Neural cell (in vitro differentiated cells): Measurements from ENCODE around the gene PLPPR5. TPM values are rescaled to one million over a fixed set of nuclear protein-coding genes. Genes with fewer than 3 reads are reported as not detected.

Experiments
- H2AFZ ChIP-seq: fragments of 200-600, 300-800 bp; sonication (generic), shearing (Covaris generic); 2 replicates; pipeline ENCODE4 v1.6.0; 2014; ENCODE audit warnings: low read depth, mild to moderate bottlenecking, antibody characterized with exemption, low read length, moderate library complexity
- H3F3A ChIP-seq: fragments of 200-600 bp; shearing (Covaris generic); 2 replicates; pipeline ENCODE4 v1.6.1; 2016; ENCODE audit warnings: mild to moderate bottlenecking, moderate library complexity, mixed read lengths, antibody characterized with exemption, low read length; ENCODE audit not compliant: insufficient read depth, poor library complexity, severe bottlenecking
- H3K27ac ChIP-seq: fragments of 200-600, 300-800 bp; sonication (generic), shearing (Covaris generic); 2 replicates; pipeline ENCODE4 v1.5.1; 2014; ENCODE audit warnings: mild to moderate bottlenecking, low read length, moderate library complexity
- H3K27me3 ChIP-seq: fragments of 300-800, 200-600 bp; sonication (generic), shearing (Covaris generic); 2 replicates; pipeline ENCODE4 v1.6.0; 2014; ENCODE audit warnings: mild to moderate bottlenecking, low read depth, low read length, moderate library complexity; ENCODE audit not compliant: insufficient read depth
- H3K36me3 ChIP-seq: fragments of 300-800, 200-600 bp; sonication (generic), shearing (Covaris generic); 2 replicates; pipeline ENCODE4 v1.5.1; 2014; ENCODE audit warnings: mild to moderate bottlenecking, antibody characterized with exemption, low read length, moderate library complexity; ENCODE audit not compliant: insufficient read depth
- H3K4me2 ChIP-seq: fragments of 300-800, 200-600 bp; sonication (generic), shearing (Covaris generic); 2 replicates; pipeline ENCODE4 v1.6.0; 2014; ENCODE audit warnings: mild to moderate bottlenecking, low read length
- H3K4me3 ChIP-seq: fragments of 300-800, 200-600 bp; sonication (generic), shearing (Covaris generic); 2 replicates; pipeline ENCODE4 v1.5.1; 2014; ENCODE audit warnings: mild to moderate bottlenecking, low read length, moderate library complexity
- H3K79me2 ChIP-seq: fragments of 200-600 bp; shearing (Covaris generic); replicated peaks from 2 replicates; pipeline ENCODE4 v1.6.0; 2014; ENCODE audit warnings: mild to moderate bottlenecking, low read length, moderate library complexity; ENCODE audit not compliant: insufficient read depth
- H3K9ac ChIP-seq: fragments of 300-800, 200-600 bp; sonication (generic), shearing (Covaris generic); 2 replicates; pipeline ENCODE4 v1.6.1; 2016; ENCODE audit warnings: mild to moderate bottlenecking, low read length, mixed read lengths
- H3K9me2 ChIP-seq: fragments of 200-600 bp; shearing (Covaris generic); 2 replicates; pipeline ENCODE4 v1.6.1; 2016; ENCODE audit warnings: mild to moderate bottlenecking, low read length, mixed read lengths; ENCODE audit not compliant: insufficient read depth
- H3K9me3 ChIP-seq: fragments of 200-600, 300-800 bp; sonication (generic), shearing (Covaris generic); 2 replicates; pipeline ENCODE4 v1.6.1; 2016; ENCODE audit warnings: mild to moderate bottlenecking, mixed run types, low read length, moderate library complexity, mixed read lengths
- H4K20me1 ChIP-seq: fragments of 200-600 bp; shearing (Covaris generic); 2 replicates; pipeline ENCODE4 v1.6.1; 2016; ENCODE audit warnings: mild to moderate bottlenecking, mixed run types; ENCODE audit not compliant: insufficient read depth
- CTCF ChIP-seq: fragments of 450-650 bp; IDR thresholded peaks from 2 replicates; pipeline ENCODE4 v1.5.1; 2014; ENCODE audit warnings: antibody characterized with exemption, mild to moderate bottlenecking, moderate library complexity; ENCODE audit not compliant: poor library complexity, severe bottlenecking
- EP300 ChIP-seq: fragments of 450-650 bp; conservative IDR thresholded peaks from 2 replicates; pipeline ENCODE4 v1.6.1; 2014; ENCODE audit warnings: antibody characterized with exemption, mild to moderate bottlenecking, moderate library complexity; ENCODE audit not compliant: poor library complexity, severe bottlenecking
- EZH2 ChIP-seq: fragments of 200-600, 300-800 bp; shearing (Covaris generic), sonication (generic); IDR thresholded peaks from 2 replicates; pipeline ENCODE4 v1.6.1; 2014; ENCODE audit warnings: antibody characterized with exemption, low read length, borderline replicate concordance, mild to moderate bottlenecking; ENCODE audit not compliant: insufficient read depth, poor library complexity, severe bottlenecking
- MXI1 ChIP-seq: fragments of 450-650 bp; conservative IDR thresholded peaks from 2 replicates; pipeline ENCODE4 v1.6.1; 2014; ENCODE audit warnings: antibody characterized with exemption, mild to moderate bottlenecking; ENCODE audit not compliant: poor library complexity, severe bottlenecking
- POLR2AphosphoS5 ChIP-seq: IDR thresholded peaks from 2 replicates; pipeline ENCODE4 v1.6.1; 2012
- RAD21 ChIP-seq: fragments of 450-650 bp; conservative IDR thresholded peaks from 2 replicates; pipeline ENCODE4 v1.6.1; 2014; ENCODE audit warnings: antibody characterized with exemption, mild to moderate bottlenecking, moderate library complexity
- SMC3 ChIP-seq: fragments of 450-650 bp; conservative IDR thresholded peaks from 2 replicates; pipeline ENCODE4 v1.6.1; 2014; ENCODE audit warnings: antibody characterized with exemption, mild to moderate bottlenecking, moderate library complexity; ENCODE audit not compliant: poor library complexity
- TAF1 ChIP-seq: IDR thresholded peaks from 2 replicates; pipeline ENCODE4 v1.6.1; 2012; ENCODE audit warnings: low read depth
- polyA plus RNA-seq: library from polyadenylated mRNA; depleted of rRNA; stranded (reverse); fragments of >200 nt; gene quantifications from 2 replicates; pipeline ENCODE4 v1.2.3, GENCODE V29; 2014
- TF ChIP-seq, protein P1 (sequence below): IDR thresholded peaks from 2 replicates; pipeline ENCODE4 v1.6.1; 2012; ENCODE audit warnings: borderline replicate concordance

PLPPR5 gene
- polyA plus RNA-seq, 1 donor from 2014 or later, result 21.9 TPM

DNA sequence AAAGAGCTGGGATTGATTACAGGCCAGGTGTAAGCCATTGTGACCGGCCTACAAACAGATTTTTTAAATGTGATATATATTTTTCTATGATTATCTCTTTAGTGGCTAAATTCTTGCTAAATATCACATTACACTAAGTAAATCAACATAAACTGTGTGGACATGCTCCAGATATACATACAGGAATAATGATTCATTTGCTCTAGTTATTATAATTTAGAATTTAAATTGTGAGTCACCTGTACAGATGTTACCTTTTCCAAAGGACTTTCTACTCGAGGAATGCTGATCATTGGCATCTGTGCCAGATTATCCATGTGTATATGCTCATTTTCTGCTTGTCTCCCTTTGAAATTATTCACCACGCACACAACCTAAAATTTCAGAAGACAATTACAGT, 90.1 kb downstream of the PLPPR5 start:
- no peaks in the 10 kb centered on the region for H3F3A ChIP-seq
- no peaks in the 10 kb centered on the region for H4K20me1 ChIP-seq
- no peaks in the 10 kb centered on the region for H3K9me2 ChIP-seq
- H3K27ac ChIP-seq, result no peak overlapping the region
- no peak overlapping the region for H2AFZ ChIP-seq
- no peak overlapping the region for H3K9ac ChIP-seq
- no peaks in the 10 kb centered on the region for H3K9me3 ChIP-seq
- no peaks in the 10 kb centered on the region for H3K27me3 ChIP-seq
- H3K4me2 ChIP-seq, result no peak overlapping the region
- no peaks in the 10 kb centered on the region for H3K36me3 ChIP-seq
- H3K79me2 ChIP-seq, result no peaks in the 10 kb centered on the region
- TF ChIP-seq EZH2 (no peak), RAD21 (no peak), MXI1 (no peak), CTCF (no peak), TAF1 (no peak), POLR2AphosphoS5 (no peak), SMC3 (no peak)
- TF ChIP-seq, protein P1, sequence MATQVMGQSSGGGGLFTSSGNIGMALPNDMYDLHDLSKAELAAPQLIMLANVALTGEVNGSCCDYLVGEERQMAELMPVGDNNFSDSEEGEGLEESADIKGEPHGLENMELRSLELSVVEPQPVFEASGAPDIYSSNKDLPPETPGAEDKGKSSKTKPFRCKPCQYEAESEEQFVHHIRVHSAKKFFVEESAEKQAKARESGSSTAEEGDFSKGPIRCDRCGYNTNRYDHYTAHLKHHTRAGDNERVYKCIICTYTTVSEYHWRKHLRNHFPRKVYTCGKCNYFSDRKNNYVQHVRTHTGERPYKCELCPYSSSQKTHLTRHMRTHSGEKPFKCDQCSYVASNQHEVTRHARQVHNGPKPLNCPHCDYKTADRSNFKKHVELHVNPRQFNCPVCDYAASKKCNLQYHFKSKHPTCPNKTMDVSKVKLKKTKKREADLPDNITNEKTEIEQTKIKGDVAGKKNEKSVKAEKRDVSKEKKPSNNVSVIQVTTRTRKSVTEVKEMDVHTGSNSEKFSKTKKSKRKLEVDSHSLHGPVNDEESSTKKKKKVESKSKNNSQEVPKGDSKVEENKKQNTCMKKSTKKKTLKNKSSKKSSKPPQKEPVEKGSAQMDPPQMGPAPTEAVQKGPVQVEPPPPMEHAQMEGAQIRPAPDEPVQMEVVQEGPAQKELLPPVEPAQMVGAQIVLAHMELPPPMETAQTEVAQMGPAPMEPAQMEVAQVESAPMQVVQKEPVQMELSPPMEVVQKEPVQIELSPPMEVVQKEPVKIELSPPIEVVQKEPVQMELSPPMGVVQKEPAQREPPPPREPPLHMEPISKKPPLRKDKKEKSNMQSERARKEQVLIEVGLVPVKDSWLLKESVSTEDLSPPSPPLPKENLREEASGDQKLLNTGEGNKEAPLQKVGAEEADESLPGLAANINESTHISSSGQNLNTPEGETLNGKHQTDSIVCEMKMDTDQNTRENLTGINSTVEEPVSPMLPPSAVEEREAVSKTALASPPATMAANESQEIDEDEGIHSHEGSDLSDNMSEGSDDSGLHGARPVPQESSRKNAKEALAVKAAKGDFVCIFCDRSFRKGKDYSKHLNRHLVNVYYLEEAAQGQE, result no peak
- H3K4me3 ChIP-seq, result no peak overlapping the region

- TF ChIP-seq SMC3, result no peak
- peak; percentile 58 for TF ChIP-seq POLR2AphosphoS5
- no peak for TF ChIP-seq TAF1
- no peak for TF ChIP-seq EP300
- TF ChIP-seq EZH2, result no peak
- H3K79me2 ChIP-seq, result no peaks in the 10 kb centered on the region
- H3K9me3 ChIP-seq, result no peaks in the 10 kb centered on the region
- no peaks in the 10 kb centered on the region for H3K36me3 ChIP-seq
- no peak overlapping the region for H3K27ac ChIP-seq
- H3K9me2 ChIP-seq, result no peaks in the 10 kb centered on the region
- no peaks in the 10 kb centered on the region for H3F3A ChIP-seq
- no peak overlapping the region for H3K4me2 ChIP-seq
- H4K20me1 ChIP-seq, result no peaks in the 10 kb centered on the region
- no peaks in the 10 kb centered on the region for H3K27me3 ChIP-seq
- no peak overlapping the region for H3K4me3 ChIP-seq
- H2AFZ ChIP-seq, result no peak overlapping the region
- no peak overlapping the region for H3K9ac ChIP-seq
Measured at GRCh38 chr1:98910827-98911226, 93.8 kb downstream of the PLPPR5 start.

DNA sequence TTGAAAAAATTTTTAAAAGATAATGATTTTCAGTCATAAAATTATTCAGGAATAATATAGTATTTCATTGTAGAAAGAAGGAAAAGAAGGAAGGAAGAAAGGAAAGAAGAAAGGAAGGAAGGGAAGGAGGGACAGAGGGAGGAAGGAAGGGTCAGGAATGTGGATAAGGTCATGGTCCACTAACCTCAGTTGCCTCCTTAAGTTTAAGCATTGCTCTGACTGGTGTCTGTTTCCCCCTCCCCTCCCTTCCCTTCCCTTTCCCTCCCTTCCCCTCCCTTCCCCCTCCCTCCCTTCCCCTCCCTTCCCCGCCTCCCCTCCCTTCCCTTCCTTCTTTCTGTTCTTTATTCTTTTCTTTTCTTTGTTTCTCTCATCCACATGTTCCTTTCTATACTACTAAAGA, 95.7 kb downstream of the PLPPR5 start:
- Histone ChIP-seq H3K36me3 (no peaks in the 10 kb centered on the region), H3F3A (no peaks in the 10 kb centered on the region), H3K4me2 (no peak overlapping the region)

More for the DNA sequence above, 95.7 kb downstream of the PLPPR5 start:
- Histone ChIP-seq H3K79me2 (no peaks in the 10 kb centered on the region), H3K9me2 (no peaks in the 10 kb centered on the region), H3K9ac (no peak overlapping the region), H3K27me3 (no peaks in the 10 kb centered on the region), H3K9me3 (no peaks in the 10 kb centered on the region), H3K4me3 (no peak overlapping the region), H2AFZ (no peak overlapping the region), H4K20me1 (no peaks in the 10 kb centered on the region), H3K27ac (no peak overlapping the region)
- TF ChIP-seq EZH2 (no peak), POLR2AphosphoS5 (no peak), RAD21 (no peak)
